NCI-H2081 treated with DMSO at 0.1 percent for 48 hours (cell line): ENCODE results near the gene TUBB4B.
A peak's percentile ranks its signal among the peaks of the same experiment; 100 is the strongest.
"Not testable (repeated sequence)": the region's sequence is repeated elsewhere in the genome, so short reads cannot be mapped to it uniquely, and the experiment has no call there.

ENCODE experiments used
- DNase-seq: peaks from one replicate; lab custom pipeline; 2025; lab: John Stamatoyannopoulos, UW

TUBB4B gene

GRCh38 chr9:137236238-137236935, 4.7 kb upstream of the TUBB4B start:
- peak; percentile 34 for DNase-seq

- no peak for DNase-seq
These were observed 4.1 kb upstream of the TUBB4B start for GRCh38 chr9:137236936-137237421.

DNA sequence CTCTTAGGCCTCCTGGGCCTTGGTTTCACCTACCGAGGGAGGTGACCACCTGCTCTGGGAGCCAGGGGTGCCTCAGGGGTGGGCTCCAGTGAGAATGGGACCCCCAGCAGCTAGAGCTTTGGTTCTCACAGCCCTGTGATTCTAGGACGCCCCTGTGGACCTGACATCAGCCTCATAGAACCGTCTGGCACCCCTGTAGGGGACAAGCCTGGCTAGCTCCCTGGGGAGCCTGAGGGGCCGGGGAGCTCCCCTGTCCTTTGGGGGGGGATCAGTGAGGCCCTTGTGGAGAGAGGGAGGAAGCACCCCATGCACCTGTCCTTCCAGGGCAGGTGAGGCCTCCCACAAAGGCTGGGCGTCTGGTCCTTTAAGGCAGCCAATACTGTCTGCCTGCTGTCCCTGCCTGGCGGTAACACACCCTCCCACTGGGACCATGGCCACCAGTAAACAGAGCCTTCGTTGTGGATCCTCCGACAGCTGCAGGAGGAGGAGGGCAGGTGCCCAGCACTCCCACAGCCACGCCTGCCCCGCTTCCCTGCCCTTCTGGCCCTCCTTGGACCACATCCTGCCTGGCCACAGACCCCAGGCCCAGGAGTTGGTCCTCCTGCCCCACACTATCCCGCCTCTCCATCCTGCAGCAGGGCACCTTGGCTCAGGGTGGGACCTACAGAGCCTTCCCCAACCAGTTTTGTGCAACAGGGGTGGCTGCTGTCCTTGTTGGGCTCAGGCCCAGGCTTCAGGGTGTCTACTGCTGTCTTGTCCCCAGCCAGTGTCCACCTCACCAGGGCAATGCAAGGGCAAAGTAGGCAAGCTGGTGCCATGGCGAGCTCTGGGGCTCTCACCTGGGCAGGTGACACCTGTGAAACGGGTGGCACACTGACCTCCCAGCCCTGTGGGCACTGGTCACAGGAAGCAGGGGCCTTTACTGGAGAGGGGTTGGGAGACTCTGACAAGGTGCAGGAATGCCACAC, 3.0 kb upstream of the TUBB4B start:
- DNase-seq = peak; percentile 20

DNA sequence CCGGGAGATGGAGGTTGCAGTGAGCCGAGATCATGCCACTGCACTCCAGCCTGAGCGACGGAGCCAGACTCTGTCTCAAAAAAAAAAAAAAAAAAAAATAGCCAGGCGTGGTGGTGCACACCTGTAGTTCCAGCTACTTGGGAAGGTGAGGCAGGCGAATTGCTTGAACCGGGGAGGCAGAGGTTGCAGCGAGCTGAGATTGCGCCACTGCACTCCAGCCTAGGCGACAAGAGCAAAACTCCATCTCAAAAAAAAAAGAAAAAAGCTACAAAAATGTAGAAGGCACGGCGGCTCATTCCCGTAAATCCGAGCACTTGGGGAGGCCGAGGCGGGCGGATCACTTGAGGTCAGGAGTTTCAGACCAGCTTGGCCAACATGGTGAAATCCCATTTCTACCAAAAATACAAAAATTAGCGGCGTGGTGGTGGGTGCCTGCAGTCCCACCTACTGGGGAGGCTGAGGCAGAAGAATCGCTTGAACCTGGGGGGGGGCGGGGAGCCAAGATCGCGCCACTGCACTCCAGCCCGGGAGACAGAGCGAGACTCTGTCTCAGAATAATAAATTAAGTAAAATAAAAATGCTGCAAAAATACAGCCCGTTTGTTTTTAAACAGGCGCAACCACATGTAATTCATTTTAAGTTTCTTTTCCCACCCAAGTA, 1.4 kb upstream of the TUBB4B start:
- not testable (repeated sequence) for DNase-seq

DNA sequence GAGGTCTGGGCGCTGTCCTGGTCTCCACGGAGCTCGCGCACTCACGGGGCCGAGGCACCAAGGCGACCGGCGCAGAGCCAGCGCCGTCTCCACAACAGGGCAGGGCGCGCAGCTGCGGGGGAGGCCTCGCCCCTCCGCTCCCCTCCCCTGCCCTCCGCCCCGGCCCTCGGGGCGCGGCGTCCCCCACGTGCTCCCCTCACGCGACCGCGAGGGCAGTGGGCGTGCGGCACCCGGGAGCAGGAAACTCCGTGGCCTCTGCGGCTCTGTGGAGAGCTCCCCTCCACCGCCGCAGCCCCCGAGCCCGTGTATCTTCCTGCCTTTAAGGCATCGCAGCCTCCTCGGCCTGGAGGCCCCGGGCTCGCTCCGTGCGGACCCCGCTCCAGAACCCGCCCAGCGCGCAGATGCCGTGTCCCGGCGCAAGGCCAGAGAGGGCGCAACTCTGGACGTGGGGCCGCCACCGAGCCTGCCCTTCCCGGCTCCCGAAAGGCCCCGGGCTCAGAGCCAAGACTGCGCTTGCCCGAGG, 708 bp upstream of the TUBB4B start:
- DNase-seq = peak; percentile 21

- no peak for DNase-seq
These were observed 592 bp downstream of the TUBB4B start for GRCh38 chr9:137241490-137242268.

DNA sequence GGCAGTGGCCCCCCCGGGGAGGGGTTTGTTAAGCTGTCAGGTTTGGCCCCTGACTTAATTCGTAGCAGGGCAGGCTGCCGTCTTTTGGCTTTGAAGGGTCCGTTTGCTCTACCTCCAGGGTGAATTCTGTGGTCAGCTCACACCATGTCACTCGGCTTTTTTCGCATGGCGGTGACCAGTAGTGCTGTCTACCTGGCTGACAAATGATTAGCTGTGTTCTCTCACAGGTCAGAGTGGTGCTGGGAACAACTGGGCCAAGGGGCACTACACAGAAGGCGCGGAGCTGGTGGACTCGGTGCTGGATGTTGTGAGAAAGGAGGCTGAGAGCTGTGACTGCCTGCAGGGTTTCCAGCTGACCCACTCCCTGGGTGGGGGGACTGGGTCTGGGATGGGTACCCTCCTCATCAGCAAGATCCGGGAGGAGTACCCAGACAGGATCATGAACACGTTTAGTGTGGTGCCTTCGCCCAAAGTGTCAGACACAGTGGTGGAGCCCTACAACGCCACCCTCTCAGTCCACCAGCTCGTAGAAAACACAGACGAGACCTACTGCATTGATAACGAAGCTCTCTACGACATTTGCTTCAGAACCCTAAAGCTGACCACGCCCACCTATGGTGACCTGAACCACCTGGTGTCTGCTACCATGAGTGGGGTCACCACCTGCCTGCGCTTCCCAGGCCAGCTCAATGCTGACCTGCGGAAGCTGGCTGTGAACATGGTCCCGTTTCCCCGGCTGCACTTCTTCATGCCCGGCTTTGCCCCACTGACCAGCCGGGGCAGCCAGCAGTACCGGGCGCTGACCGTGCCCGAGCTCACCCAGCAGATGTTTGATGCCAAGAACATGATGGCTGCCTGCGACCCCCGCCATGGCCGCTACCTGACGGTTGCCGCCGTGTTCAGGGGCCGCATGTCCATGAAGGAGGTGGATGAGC, 1.4 kb downstream of the TUBB4B start:
- no peak for DNase-seq

DNA sequence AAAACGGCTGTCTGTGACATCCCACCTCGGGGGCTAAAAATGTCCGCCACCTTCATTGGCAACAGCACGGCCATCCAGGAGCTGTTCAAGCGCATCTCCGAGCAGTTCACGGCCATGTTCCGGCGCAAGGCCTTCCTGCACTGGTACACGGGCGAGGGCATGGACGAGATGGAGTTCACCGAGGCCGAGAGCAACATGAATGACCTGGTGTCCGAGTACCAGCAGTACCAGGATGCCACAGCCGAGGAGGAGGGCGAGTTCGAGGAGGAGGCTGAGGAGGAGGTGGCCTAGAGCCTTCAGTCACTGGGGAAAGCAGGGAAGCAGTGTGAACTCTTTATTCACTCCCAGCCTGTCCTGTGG, 2.2 kb downstream of the TUBB4B start:
- not testable (repeated sequence) for DNase-seq

- no peak for DNase-seq
These were observed 2.8 kb downstream of the TUBB4B start for GRCh38 chr9:137243626-137244485.

GRCh38 chr9:137244486-137245449, 3.7 kb downstream of the TUBB4B start:
- DNase-seq = peak; percentile 52

GRCh38 chr9:137245450-137246421, 4.6 kb downstream of the TUBB4B start:
- DNase-seq = no peak

DNA sequence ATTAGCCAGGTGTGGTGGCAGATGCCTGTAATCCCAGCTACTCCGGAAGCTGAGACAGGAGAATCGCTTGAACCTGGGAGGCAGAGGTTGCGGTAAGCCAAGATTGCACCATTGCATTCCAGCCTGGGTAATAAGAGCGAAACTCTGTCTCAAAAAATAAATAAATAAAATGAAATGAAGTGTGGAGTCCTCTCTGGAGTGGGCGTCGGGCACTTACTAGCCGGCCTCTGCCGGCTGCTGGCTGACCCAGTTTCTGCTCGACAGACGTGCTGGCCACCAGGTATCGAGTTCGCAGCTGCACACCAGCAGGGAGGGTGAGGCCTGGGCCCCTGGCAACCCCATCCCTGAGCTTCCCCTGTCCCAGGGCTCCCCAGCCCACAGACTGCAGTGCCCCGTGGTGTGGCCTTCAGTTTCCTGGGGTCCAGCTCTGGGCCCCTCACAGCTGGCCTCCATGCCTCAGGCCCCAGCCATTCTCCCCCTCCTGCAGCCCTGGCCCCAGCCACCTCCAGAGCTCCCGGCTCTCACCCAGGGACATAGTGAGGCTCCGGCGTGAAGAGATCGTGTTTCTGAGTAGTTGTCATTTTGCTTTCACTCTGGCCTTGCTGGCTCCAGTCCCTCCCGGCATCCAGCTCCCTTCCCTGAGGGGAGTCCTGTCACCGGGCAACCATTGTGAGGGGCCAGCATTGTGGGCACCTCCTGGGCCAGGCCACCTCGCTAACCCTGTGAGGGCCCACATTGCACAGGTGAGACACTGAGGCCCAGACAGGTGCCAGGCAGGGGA, 6.2 kb downstream of the TUBB4B start:
- no peak for DNase-seq

DNA sequence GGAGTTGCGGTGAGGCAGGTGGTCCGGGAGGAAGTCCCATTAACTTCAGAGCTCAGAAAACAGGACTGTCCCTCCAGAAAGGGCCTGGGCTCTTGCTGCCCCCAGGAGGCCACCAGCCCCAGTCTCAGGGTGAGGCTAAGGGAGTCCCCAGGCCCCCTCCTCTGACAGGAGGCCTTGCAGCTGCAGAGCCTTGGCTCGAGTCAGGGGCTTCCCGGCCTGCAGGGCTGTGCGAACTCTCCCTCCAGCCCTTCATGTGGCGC, 6.8 kb downstream of the TUBB4B start:
- DNase-seq = no peak

DNA sequence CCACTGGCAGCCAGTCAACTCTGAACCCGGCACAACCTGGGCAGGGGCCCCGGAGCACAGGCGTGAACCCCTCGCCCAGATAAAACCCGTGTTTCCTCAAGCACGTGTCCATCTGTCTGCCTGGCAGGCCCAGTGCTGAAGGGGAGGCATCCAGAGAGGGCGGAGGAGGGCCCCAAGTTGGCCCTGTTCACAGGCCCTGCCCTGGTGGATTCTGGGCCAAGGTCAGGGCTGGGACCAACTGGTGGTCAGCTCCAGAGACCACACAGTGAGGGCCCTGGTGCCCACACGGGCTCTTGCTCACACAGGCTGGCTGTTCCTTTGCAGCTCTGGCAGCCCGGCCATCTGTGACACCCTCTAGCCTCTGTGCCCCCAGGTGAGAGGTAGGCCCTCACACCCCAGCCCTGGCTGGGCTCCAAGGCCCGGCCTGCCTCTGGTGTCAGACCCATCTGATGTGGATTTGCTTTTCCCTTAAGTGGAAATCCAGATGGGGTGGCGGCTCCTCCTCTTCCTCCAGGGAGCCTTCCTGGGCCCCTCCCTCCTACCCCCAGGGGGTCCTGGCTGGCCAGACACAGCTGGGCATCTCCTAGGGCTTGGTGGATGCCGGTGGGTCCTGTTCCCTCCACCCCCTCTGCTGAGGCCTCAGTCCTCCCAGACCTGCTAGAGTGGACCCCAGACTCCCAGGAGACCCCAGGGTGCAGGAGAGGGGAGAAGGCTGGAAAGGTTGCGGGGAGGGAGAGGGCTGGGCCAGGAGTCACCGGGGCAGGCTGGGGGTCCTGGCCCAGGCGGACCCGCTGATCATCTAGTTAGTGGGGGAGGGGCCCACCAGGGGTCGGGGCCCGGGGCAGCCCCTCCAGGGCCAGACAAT, 9.5 kb downstream of the TUBB4B start:
- no peak for DNase-seq

DNA sequence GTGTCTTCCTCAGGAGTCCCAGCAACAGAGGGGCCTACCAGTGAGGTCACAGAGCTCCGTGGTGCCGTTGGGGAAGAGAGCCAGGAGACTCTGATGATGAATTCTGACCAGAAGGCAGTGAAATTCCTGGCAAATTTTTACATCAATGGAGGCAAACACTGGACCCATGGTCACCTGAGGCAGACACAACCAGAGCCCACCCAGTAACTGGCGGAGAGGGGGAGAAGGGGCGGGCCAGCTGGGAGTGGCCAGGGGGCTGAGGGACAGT, 10.0 kb downstream of the TUBB4B start, which contains the start of gene STPG3:
STPG3 (plus strand) TSS at position 93 of the 268 bp plus-strand sequence; CDS start at position 94, 1 bp downstream.
- no peak for DNase-seq
